ENCODE data around the gene AGAP1. TPM values are rescaled to one million over a fixed set of nuclear protein-coding genes. Genes with fewer than 3 reads are reported as not detected.

AGAP1 gene
- total and polyA plus RNA-seq, 2 donors, result 1.7 to 3.0 TPM

GRCh38 chr2:235930701-235931100, 436.9 kb downstream of the AGAP1 start:
- Histone ChIP-seq H3K4me3 (ENCODE audit: low read length in 2 of 2) (no peak overlapping the region), H3K36me3 (ENCODE audit: control insufficient read depth in 2 of 2, insufficient read depth in 2 of 2, low read length in 1 of 2) (no peaks in the 10 kb centered on the region), H3K9me3 (ENCODE audit: control insufficient read depth in 2 of 2, insufficient read depth in 1 of 2, low read length in 1 of 2) (no peaks in the 10 kb centered on the region), H3K4me1 (ENCODE audit: control insufficient read depth in 2 of 2, insufficient read depth in 2 of 2, low read length in 2 of 2) (no peaks in the 10 kb centered on the region), H3K27ac (ENCODE audit: low read depth in 1 of 2, low read length in 1 of 2) (no peak overlapping the region), H3K27me3 (ENCODE audit: control insufficient read depth in 2 of 2, insufficient read depth in 1 of 2, low read length in 1 of 2) (no peaks in the 10 kb centered on the region)
- DNase-seq (ENCODE audit: low read depth in 6 of 9, low spot score in 9 of 9), result no peak
- 94% methylated on average over 19 of the region's 19 CpGs for WGBS

GRCh38 chr2:235931676-235932075, 437.8 kb downstream of the AGAP1 start:
- WGBS, result 94% methylated on average over 15 of the region's 15 CpGs
- Histone ChIP-seq H3K36me3 (ENCODE audit: control insufficient read depth in 2 of 2, insufficient read depth in 2 of 2, low read length in 1 of 2) (no peaks in the 10 kb centered on the region), H3K27ac (ENCODE audit: low read depth in 1 of 2, low read length in 1 of 2) (no peak overlapping the region), H3K4me1 (ENCODE audit: control insufficient read depth in 2 of 2, insufficient read depth in 2 of 2, low read length in 2 of 2) (no peaks in the 10 kb centered on the region), H3K27me3 (ENCODE audit: control insufficient read depth in 2 of 2, insufficient read depth in 1 of 2, low read length in 1 of 2) (no peaks in the 10 kb centered on the region), H3K9me3 (ENCODE audit: control insufficient read depth in 2 of 2, insufficient read depth in 1 of 2, low read length in 1 of 2) (no peaks in the 10 kb centered on the region), H3K4me3 (ENCODE audit: low read length in 2 of 2) (no peak overlapping the region)
- DNase-seq (ENCODE audit: low read depth in 6 of 9, low spot score in 9 of 9), result no peak

- Histone ChIP-seq H3K4me1 (ENCODE audit: control insufficient read depth in 2 of 2, insufficient read depth in 2 of 2, low read length in 2 of 2) (no peaks in the 10 kb centered on the region), H3K27me3 (ENCODE audit: control insufficient read depth in 2 of 2, insufficient read depth in 1 of 2, low read length in 1 of 2) (no peaks in the 10 kb centered on the region), H3K27ac (ENCODE audit: low read depth in 1 of 2, low read length in 1 of 2) (no peak overlapping the region), H3K36me3 (ENCODE audit: control insufficient read depth in 2 of 2, insufficient read depth in 2 of 2, low read length in 1 of 2) (no peaks in the 10 kb centered on the region), H3K4me3 (ENCODE audit: low read length in 2 of 2) (no peak overlapping the region), H3K9me3 (ENCODE audit: control insufficient read depth in 2 of 2, insufficient read depth in 1 of 2, low read length in 1 of 2) (no peaks in the 10 kb centered on the region)
- DNase-seq (ENCODE audit: low read depth in 6 of 9, low spot score in 9 of 9), result no peak
- WGBS, result 90% methylated on average over 15 of the region's 15 CpGs
These were observed 440.4 kb downstream of the AGAP1 start for GRCh38 chr2:235934059-235934773.

- Histone ChIP-seq H3K4me1 (ENCODE audit: control insufficient read depth in 2 of 2, insufficient read depth in 2 of 2, low read length in 2 of 2) (no peaks in the 10 kb centered on the region), H3K27me3 (ENCODE audit: control insufficient read depth in 2 of 2, insufficient read depth in 1 of 2, low read length in 1 of 2) (no peaks in the 10 kb centered on the region), H3K36me3 (ENCODE audit: control insufficient read depth in 2 of 2, insufficient read depth in 2 of 2, low read length in 1 of 2) (no peaks in the 10 kb centered on the region), H3K4me3 (ENCODE audit: low read length in 2 of 2) (no peak overlapping the region), H3K27ac (ENCODE audit: low read depth in 1 of 2, low read length in 1 of 2) (no peak overlapping the region), H3K9me3 (ENCODE audit: control insufficient read depth in 2 of 2, insufficient read depth in 1 of 2, low read length in 1 of 2) (no peaks in the 10 kb centered on the region)
- DNase-seq (ENCODE audit: low read depth in 6 of 9, low spot score in 9 of 9), result no peak
- WGBS, result 88% methylated on average over 16 of the region's 16 CpGs
These were observed 441.1 kb downstream of the AGAP1 start for GRCh38 chr2:235934774-235935484.

- Histone ChIP-seq H3K27ac (ENCODE audit: low read depth in 1 of 2, low read length in 1 of 2) (no peak overlapping the region), H3K4me3 (ENCODE audit: low read length in 2 of 2) (no peak overlapping the region), H3K27me3 (ENCODE audit: control insufficient read depth in 2 of 2, insufficient read depth in 1 of 2, low read length in 1 of 2) (no peaks in the 10 kb centered on the region), H3K36me3 (ENCODE audit: control insufficient read depth in 2 of 2, insufficient read depth in 2 of 2, low read length in 1 of 2) (no peaks in the 10 kb centered on the region), H3K4me1 (ENCODE audit: control insufficient read depth in 2 of 2, insufficient read depth in 2 of 2, low read length in 2 of 2) (no peaks in the 10 kb centered on the region), H3K9me3 (ENCODE audit: control insufficient read depth in 2 of 2, insufficient read depth in 1 of 2, low read length in 1 of 2) (no peaks in the 10 kb centered on the region)
- DNase-seq (ENCODE audit: low read depth in 6 of 9, low spot score in 9 of 9), result no peak
- WGBS, result 82% methylated on average over 13 of the region's 13 CpGs
These were observed 441.9 kb downstream of the AGAP1 start for GRCh38 chr2:235935773-235936172.

GRCh38 chr2:235936493-235936892, 442.6 kb downstream of the AGAP1 start:
- no peaks in the 10 kb centered on the region for H3K36me3 ChIP-seq (ENCODE audit: control insufficient read depth in 2 of 2, insufficient read depth in 2 of 2, low read length in 1 of 2)
- WGBS, result 64% methylated on average over 8 of the region's 8 CpGs
- no peaks in the 10 kb centered on the region for H3K9me3 ChIP-seq (ENCODE audit: control insufficient read depth in 2 of 2, insufficient read depth in 1 of 2, low read length in 1 of 2)
- no peak overlapping the region for H3K27ac ChIP-seq (ENCODE audit: low read depth in 1 of 2, low read length in 1 of 2)
- DNase-seq (ENCODE audit: low read depth in 6 of 9, low spot score in 9 of 9), result no peak
- no peaks in the 10 kb centered on the region for H3K27me3 ChIP-seq (ENCODE audit: control insufficient read depth in 2 of 2, insufficient read depth in 1 of 2, low read length in 1 of 2)
- H3K4me1 ChIP-seq (ENCODE audit: control insufficient read depth in 2 of 2, insufficient read depth in 2 of 2, low read length in 2 of 2), result no peaks in the 10 kb centered on the region
- H3K4me3 ChIP-seq (ENCODE audit: low read length in 2 of 2), result no peak overlapping the region

GRCh38 chr2:235937087-235937486, 443.2 kb downstream of the AGAP1 start:
- no peak overlapping the region for H3K27ac ChIP-seq (ENCODE audit: low read depth in 1 of 2, low read length in 1 of 2)
- no peaks in the 10 kb centered on the region for H3K9me3 ChIP-seq (ENCODE audit: control insufficient read depth in 2 of 2, insufficient read depth in 1 of 2, low read length in 1 of 2)
- WGBS, result 89% methylated on average over 10 of the region's 10 CpGs
- H3K4me1 ChIP-seq (ENCODE audit: control insufficient read depth in 2 of 2, insufficient read depth in 2 of 2, low read length in 2 of 2), result no peaks in the 10 kb centered on the region
- H3K36me3 ChIP-seq (ENCODE audit: control insufficient read depth in 2 of 2, insufficient read depth in 2 of 2, low read length in 1 of 2), result no peaks in the 10 kb centered on the region
- no peak overlapping the region for H3K4me3 ChIP-seq (ENCODE audit: low read length in 2 of 2)
- H3K27me3 ChIP-seq (ENCODE audit: control insufficient read depth in 2 of 2, insufficient read depth in 1 of 2, low read length in 1 of 2), result no peaks in the 10 kb centered on the region
- no peak for DNase-seq (ENCODE audit: low read depth in 6 of 9, low spot score in 9 of 9)

GRCh38 chr2:235937526-235937925, 443.7 kb downstream of the AGAP1 start:
- Histone ChIP-seq H3K27me3 (ENCODE audit: control insufficient read depth in 2 of 2, insufficient read depth in 1 of 2, low read length in 1 of 2) (no peaks in the 10 kb centered on the region), H3K27ac (ENCODE audit: low read depth in 1 of 2, low read length in 1 of 2) (no peak overlapping the region), H3K4me1 (ENCODE audit: control insufficient read depth in 2 of 2, insufficient read depth in 2 of 2, low read length in 2 of 2) (no peaks in the 10 kb centered on the region), H3K36me3 (ENCODE audit: control insufficient read depth in 2 of 2, insufficient read depth in 2 of 2, low read length in 1 of 2) (no peaks in the 10 kb centered on the region), H3K4me3 (ENCODE audit: low read length in 2 of 2) (no peak overlapping the region), H3K9me3 (ENCODE audit: control insufficient read depth in 2 of 2, insufficient read depth in 1 of 2, low read length in 1 of 2) (no peaks in the 10 kb centered on the region)
- no peak for DNase-seq (ENCODE audit: low read depth in 6 of 9, low spot score in 9 of 9)
- 95% methylated on average over 12 of the region's 12 CpGs for WGBS

- Histone ChIP-seq H3K4me3 (ENCODE audit: low read length in 2 of 2) (no peak overlapping the region), H3K4me1 (ENCODE audit: control insufficient read depth in 2 of 2, insufficient read depth in 2 of 2, low read length in 2 of 2) (no peaks in the 10 kb centered on the region), H3K9me3 (ENCODE audit: control insufficient read depth in 2 of 2, insufficient read depth in 1 of 2, low read length in 1 of 2) (no peaks in the 10 kb centered on the region), H3K36me3 (ENCODE audit: control insufficient read depth in 2 of 2, insufficient read depth in 2 of 2, low read length in 1 of 2) (no peaks in the 10 kb centered on the region), H3K27me3 (ENCODE audit: control insufficient read depth in 2 of 2, insufficient read depth in 1 of 2, low read length in 1 of 2) (no peaks in the 10 kb centered on the region), H3K27ac (ENCODE audit: low read depth in 1 of 2, low read length in 1 of 2) (no peak overlapping the region)
- WGBS, result 80% methylated on average over 12 of the region's 12 CpGs
- DNase-seq (ENCODE audit: low read depth in 6 of 9, low spot score in 9 of 9), result no peak
These were observed 444.1 kb downstream of the AGAP1 start for GRCh38 chr2:235937936-235938335.
